ENCODE measurements around the gene DCLRE1B. TPM values are rescaled to one million over a fixed set of nuclear protein-coding genes. Genes with fewer than 3 reads are reported as not detected.

DCLRE1B gene
- total and polyA plus RNA-seq, 9 of the 15 experiments (the other 6 are each of a cell fraction or from before 2014, with no cell fraction given): 10.6 to 28.8 (median 17.2) TPM

GRCh38 chr1:113904674-113905434 lies at the start of gene DCLRE1B, which contains the start of gene AP4B1 (continued):
- TF ChIP-seq PATZ1 (CRISPR knock-in tag; IDR thresholded peaks at IDR 0.05; ENCODE audit: borderline replicate concordance) (no peak), ARNT (IDR thresholded peaks at IDR 0.05) (peak in 1 of 2 experiments; percentile 89; a peak in 2 of 4 replicates), NCOA1 (IDR thresholded peaks at IDR 0.05; ENCODE audit: low read depth) (0 out of 2 replicates have a peak, but pooled peaks have one; percentile 44), FOSL1 (tag; conservative IDR thresholded peaks at IDR 0.05) (peak; percentile 67), FOXA3 (CRISPR knock-in tag; conservative IDR thresholded peaks at IDR 0.05 in 1 of 2, IDR thresholded peaks at IDR 0.05 in 1 of 2) (peak in 1 of 2 experiments; percentile 71; a peak in 1 of 4 replicates), HMGN3 (IDR thresholded peaks at IDR 0.05; ENCODE audit: borderline replicate concordance, extremely low read depth, insufficient read length, low read depth, low read length) (peak; percentile 97), KAT7 (CRISPR knock-in tag; IDR thresholded peaks at IDR 0.05; ENCODE audit: borderline replicate concordance) (peak; percentile 77; the same call in 1 of the 2 replicates), ZNF384 (IDR thresholded peaks at IDR 0.05; ENCODE audit: low read depth, low read length) (no peak; the same call in 1 of the 2 replicates), TCF7 (IDR thresholded peaks at IDR 0.05; ENCODE audit: borderline replicate concordance) (peak; percentile 75; the same call in 1 of the 2 replicates), CBX8 (IDR thresholded peaks at IDR 0.05; ENCODE audit: borderline replicate concordance, extremely low read depth, low read depth, low read length, poor library complexity, severe bottlenecking) (no peak), MLX (CRISPR knock-in tag; conservative IDR thresholded peaks at IDR 0.05) (0 out of 4 replicates have a peak, but pooled peaks of 1 of the 2 experiments have one; percentile 74), MXD1 (CRISPR knock-in tag; IDR thresholded peaks at IDR 0.05; ENCODE audit: borderline replicate concordance, poor library complexity, severe bottlenecking) (no peak), ZC3H11A (IDR thresholded peaks at IDR 0.05; ENCODE audit: low read depth, low read length) (peak; percentile 86; the same call in 1 of the 2 replicates), ELK3 (CRISPR knock-in tag; IDR thresholded peaks at IDR 0.05) (no peak), ELF2 (CRISPR knock-in tag; IDR thresholded peaks at IDR 0.05) (peak; percentile 67; the same call in 1 of the 2 replicates)

Data from K562 (cell line).